ENCODE measurements around the gene CACFD1.

DNA sequence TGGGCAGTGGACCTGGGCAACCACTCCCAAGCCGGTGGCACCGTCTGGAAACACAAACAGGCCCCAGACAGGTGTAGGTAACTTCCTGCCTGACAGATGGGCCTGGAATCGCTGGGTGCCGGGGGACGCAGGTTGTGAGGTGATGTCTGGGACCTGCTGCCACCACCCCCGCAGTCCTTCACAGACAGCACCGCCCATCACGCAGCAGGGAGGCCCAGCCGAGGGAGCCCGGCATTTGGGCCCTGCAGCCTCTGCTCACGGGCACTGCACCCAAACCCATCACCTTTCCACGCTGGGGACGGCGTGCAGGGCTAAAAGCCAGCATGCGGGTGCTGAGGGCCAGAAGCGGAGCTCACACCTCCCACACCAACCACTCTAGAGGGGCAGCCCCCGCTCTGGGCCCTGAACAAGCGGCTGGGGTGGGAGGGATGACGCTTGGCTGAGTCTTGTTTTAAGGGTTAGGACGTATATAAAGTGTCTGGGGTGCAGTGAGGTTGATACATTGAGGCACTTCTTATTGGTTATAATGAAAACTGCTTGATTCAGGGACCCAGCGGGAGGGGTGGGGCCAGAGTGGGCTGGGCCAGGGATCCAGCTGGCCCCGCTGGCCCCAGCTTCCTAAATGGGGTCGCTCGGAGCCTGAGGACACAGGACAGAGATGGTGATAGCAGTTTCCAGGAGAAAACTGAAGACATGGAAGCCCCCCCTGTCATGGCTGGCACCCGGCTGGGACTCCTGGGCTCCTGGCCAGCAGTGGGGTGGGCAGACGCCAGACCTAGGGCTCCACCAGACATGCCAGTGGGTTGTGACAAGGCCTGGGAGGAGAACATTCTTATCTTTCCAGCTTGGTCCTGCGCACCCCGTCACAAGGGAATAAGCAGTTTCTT is 53.7 kb downstream of the CACFD1 start:
- no peak for TF ChIP-seq POLR2A (IDR thresholded peaks at IDR 0.05)
- TF ChIP-seq, protein P1, sequence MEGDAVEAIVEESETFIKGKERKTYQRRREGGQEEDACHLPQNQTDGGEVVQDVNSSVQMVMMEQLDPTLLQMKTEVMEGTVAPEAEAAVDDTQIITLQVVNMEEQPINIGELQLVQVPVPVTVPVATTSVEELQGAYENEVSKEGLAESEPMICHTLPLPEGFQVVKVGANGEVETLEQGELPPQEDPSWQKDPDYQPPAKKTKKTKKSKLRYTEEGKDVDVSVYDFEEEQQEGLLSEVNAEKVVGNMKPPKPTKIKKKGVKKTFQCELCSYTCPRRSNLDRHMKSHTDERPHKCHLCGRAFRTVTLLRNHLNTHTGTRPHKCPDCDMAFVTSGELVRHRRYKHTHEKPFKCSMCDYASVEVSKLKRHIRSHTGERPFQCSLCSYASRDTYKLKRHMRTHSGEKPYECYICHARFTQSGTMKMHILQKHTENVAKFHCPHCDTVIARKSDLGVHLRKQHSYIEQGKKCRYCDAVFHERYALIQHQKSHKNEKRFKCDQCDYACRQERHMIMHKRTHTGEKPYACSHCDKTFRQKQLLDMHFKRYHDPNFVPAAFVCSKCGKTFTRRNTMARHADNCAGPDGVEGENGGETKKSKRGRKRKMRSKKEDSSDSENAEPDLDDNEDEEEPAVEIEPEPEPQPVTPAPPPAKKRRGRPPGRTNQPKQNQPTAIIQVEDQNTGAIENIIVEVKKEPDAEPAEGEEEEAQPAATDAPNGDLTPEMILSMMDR (IDR thresholded peaks at IDR 0.05), result no peak

All from uterus (tissue), 2 donors.